Loucy (cell line): ENCODE data around the gene ADCY5.

Experiments used
- H2AFZ ChIP-seq: fragments of 200-600 bp; sonication (generic); 2 replicates; pipeline ENCODE4 v1.6.0; 2016; ENCODE audit warnings: antibody characterized with exemption, mild to moderate bottlenecking, low read length, moderate library complexity
- H3F3A ChIP-seq: fragments of 200-600 bp; 2 replicates; pipeline ENCODE4 v1.6.0; 2016; ENCODE audit warnings: antibody characterized with exemption, low read depth, mild to moderate bottlenecking
- H3K27me3 ChIP-seq: fragments of 200-600 bp; sonication (generic); 2 replicates; pipeline ENCODE4 v1.6.1; 2014; ENCODE audit warnings: low read length, mild to moderate bottlenecking; ENCODE audit not compliant: insufficient read depth, poor library complexity, severe bottlenecking
- H3K36me3 ChIP-seq: fragments of 200-600 bp; sonication (generic); 2 replicates; pipeline ENCODE4 v1.6.1; 2016; ENCODE audit warnings: low read length; ENCODE audit not compliant: insufficient read depth
- H3K4me1 ChIP-seq: fragments of 200-600 bp; sonication (generic); 2 replicates; pipeline ENCODE4 v1.5.1; 2014; ENCODE audit warnings: low read length, mild to moderate bottlenecking; ENCODE audit not compliant: insufficient read depth, poor library complexity, severe bottlenecking
- H3K4me2 ChIP-seq: fragments of 200-600 bp; sonication (generic); 2 replicates; pipeline ENCODE4 v1.6.0; 2014; ENCODE audit warnings: antibody characterized with exemption, low read length, low read depth, mild to moderate bottlenecking; ENCODE audit not compliant: poor library complexity, severe bottlenecking
- H3K4me3 ChIP-seq: fragments of 200-600 bp; sonication (generic); 2 replicates; pipeline ENCODE4 v1.5.1; 2014; ENCODE audit warnings: low read length, mild to moderate bottlenecking, mixed read lengths; ENCODE audit not compliant: poor library complexity, severe bottlenecking
- H3K79me2 ChIP-seq: fragments of 200-600 bp; sonication (generic); 2 replicates; pipeline ENCODE4 v1.6.1; 2014; ENCODE audit warnings: low read length; ENCODE audit not compliant: insufficient read depth
- H3K9ac ChIP-seq: fragments of 200-600 bp; sonication (generic); 2 replicates; pipeline ENCODE4 v1.6.0; 2014; ENCODE audit warnings: mild to moderate bottlenecking, low read depth, low read length, moderate library complexity; ENCODE audit not compliant: poor library complexity, severe bottlenecking
- H3K9me2 ChIP-seq: fragments of 200-600 bp; sonication (generic); replicated peaks from 2 replicates; pipeline ENCODE4 v1.6.1; 2016; ENCODE audit warnings: low read depth, low read length, mixed read lengths
- H3K9me3 ChIP-seq: fragments of 200-600 bp; sonication (generic); 2 replicates; pipeline ENCODE4 v1.6.1; 2014; ENCODE audit warnings: mild to moderate bottlenecking, antibody characterized with exemption, low read length, low read depth; ENCODE audit not compliant: insufficient read depth
- H4K20me1 ChIP-seq: fragments of 200-600 bp; sonication (generic); 2 replicates; pipeline ENCODE4 v1.6.0; 2014; ENCODE audit warnings: antibody characterized with exemption, low read length, mild to moderate bottlenecking; ENCODE audit not compliant: insufficient read depth, poor library complexity, severe bottlenecking
- CTCF ChIP-seq: fragments of 200-600 bp; sonication (generic); conservative IDR thresholded peaks from 2 replicates; pipeline ENCODE4 v1.5.1; 2014; ENCODE audit warnings: mild to moderate bottlenecking, antibody characterized with exemption, low read length
- EZH2phosphoT487 ChIP-seq: fragments of 200-600 bp; IDR thresholded peaks from 2 replicates; pipeline ENCODE4 v1.6.1; 2018; ENCODE audit warnings: antibody characterized with exemption, mild to moderate bottlenecking, moderate library complexity, borderline replicate concordance

The ADCY5 gene

DNA sequence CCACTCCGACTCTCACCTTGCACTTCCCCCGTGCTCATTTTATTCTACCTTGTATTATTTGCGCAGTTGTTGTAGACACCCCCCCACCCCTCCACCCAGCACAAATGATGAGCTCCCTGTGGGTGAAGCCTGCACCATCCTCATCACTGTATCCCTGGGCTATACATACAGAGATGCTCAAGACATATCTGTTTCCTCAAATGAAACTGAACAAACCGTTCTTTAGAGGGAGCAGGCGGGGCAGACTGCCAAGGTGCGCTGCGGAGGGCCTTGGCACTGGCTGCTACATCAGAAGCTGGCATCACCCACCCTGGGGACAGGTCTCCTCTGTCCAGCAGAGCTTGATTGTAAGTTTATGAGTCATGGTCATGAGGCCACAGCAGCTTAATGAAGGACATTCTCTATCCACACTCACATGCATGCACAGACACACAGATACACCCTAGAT, 29.0 kb downstream of the ADCY5 start:
- Histone ChIP-seq H3K79me2 (no peaks in the 10 kb centered on the region), H3K4me2 (no peak overlapping the region), H3K36me3 (no peaks in the 10 kb centered on the region), H3K9me2 (no peaks in the 10 kb centered on the region), H3F3A (no peaks in the 10 kb centered on the region), H3K4me3 (no peak overlapping the region), H4K20me1 (no peaks in the 10 kb centered on the region), H2AFZ (no peak overlapping the region), H3K9ac (no peak overlapping the region), H3K4me1 (peaks cover 6% of the 10 kb centered on the region), H3K27me3 (no peaks in the 10 kb centered on the region), H3K9me3 (no peaks in the 10 kb centered on the region)
- no peak for TF ChIP-seq EZH2phosphoT487
- no peak for TF ChIP-seq CTCF

- Histone ChIP-seq H3K9me2 (no peaks in the 10 kb centered on the region), H3K9ac (no peak overlapping the region), H3F3A (no peaks in the 10 kb centered on the region), H3K27me3 (no peaks in the 10 kb centered on the region), H3K4me3 (no peak overlapping the region), H3K4me2 (no peak overlapping the region), H3K79me2 (no peaks in the 10 kb centered on the region), H3K36me3 (no peaks in the 10 kb centered on the region), H2AFZ (no peak overlapping the region), H3K4me1 (peaks cover 6% of the 10 kb centered on the region), H3K9me3 (no peaks in the 10 kb centered on the region), H4K20me1 (no peaks in the 10 kb centered on the region)
- TF ChIP-seq EZH2phosphoT487 (no peak), CTCF (no peak)
These were observed 29.6 kb downstream of the ADCY5 start for GRCh38 chr3:123419181-123419849.

DNA sequence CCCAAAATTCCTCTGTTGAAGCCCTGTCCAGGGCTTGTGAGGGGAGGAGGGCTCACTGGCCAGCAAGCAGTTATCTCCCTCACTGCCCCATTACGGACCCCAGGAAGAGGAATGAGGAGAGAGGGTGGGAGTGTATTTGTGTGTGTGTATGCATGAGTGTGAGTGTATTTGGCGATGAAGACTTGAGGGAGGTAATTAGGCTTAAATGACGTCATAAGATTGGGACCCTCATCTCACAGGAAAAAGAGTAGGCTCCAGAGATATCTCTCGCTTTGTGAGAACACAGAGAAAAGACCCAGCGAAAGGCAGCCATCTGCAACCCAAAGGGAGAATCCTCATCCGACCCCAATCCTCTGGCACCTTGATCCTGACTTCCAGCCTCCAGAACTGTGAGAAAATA, 32.2 kb downstream of the ADCY5 start:
- Histone ChIP-seq H3K4me2 (no peak overlapping the region), H3F3A (no peaks in the 10 kb centered on the region), H3K9me2 (no peaks in the 10 kb centered on the region), H4K20me1 (no peaks in the 10 kb centered on the region), H3K9ac (no peak overlapping the region), H3K79me2 (no peaks in the 10 kb centered on the region), H3K27me3 (no peaks in the 10 kb centered on the region), H3K36me3 (no peaks in the 10 kb centered on the region), H3K4me1 (peaks cover 3% of the 10 kb centered on the region), H2AFZ (no peak overlapping the region), H3K9me3 (no peaks in the 10 kb centered on the region), H3K4me3 (no peak overlapping the region)
- TF ChIP-seq CTCF (no peak), EZH2phosphoT487 (no peak)
